ENCODE data around the gene LRRC42.

LRRC42 gene

DNA sequence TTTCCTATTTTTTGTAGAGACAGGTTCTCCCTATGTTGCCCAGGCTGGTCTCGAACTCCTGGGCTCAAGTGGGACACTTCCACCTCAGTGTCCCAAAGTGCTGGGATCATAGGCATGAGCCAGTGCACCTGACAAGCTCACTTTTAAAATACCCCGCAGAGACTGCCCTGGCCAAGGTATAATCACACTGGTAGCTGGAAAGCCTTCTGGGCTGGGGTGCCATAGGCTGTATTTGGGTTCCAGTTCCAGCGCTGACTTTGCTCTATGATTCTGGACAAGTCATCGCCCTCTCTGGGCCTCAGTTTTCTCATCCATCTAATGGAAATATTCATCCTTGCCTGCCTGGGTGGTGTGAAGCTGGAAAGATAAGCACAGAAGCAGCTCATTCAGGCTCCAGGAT lies 61.5 kb downstream of the LRRC42 start:
- DNase-seq, result no peak

DNA sequence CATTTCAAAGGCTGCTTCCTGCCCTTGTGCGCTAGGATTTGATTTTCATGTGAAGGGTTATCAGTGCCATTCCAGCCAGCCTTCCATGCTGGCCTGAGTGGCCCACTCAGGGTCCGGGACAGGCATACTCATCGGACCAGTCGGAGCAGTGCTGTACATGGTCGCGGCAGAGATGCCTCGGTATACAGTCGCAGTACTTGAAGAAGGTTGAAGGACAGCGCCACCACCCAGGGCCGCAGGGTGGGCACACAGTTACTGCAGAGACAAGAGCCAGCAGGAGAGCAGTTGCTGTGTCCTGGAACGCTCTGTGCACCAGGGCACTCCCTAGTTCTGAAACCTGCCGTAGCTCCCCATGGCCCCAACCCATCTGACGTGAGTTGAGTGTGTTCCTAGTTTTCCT lies 62.7 kb downstream of the LRRC42 start:
- DNase-seq, result no peak

DNA sequence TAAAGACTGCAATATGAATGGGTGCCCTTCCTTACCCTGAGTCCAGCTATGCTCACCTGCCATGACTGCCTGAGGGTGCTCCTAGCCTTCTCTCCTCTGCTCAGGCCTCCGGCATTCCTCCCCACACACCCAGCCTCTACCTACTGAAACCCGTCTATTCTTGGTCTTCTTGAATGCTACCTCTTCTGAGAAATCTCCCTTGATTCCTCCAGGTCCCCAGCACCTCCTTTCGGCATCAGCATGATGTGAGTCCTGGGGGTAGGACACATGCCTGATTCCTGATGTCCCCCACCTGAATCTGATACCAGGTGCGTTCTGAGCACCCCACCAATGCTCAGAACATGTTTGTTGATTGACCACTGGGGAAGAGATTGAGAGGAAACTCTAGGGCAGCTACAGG lies 63.3 kb downstream of the LRRC42 start:
- DNase-seq, result no peak

DNA sequence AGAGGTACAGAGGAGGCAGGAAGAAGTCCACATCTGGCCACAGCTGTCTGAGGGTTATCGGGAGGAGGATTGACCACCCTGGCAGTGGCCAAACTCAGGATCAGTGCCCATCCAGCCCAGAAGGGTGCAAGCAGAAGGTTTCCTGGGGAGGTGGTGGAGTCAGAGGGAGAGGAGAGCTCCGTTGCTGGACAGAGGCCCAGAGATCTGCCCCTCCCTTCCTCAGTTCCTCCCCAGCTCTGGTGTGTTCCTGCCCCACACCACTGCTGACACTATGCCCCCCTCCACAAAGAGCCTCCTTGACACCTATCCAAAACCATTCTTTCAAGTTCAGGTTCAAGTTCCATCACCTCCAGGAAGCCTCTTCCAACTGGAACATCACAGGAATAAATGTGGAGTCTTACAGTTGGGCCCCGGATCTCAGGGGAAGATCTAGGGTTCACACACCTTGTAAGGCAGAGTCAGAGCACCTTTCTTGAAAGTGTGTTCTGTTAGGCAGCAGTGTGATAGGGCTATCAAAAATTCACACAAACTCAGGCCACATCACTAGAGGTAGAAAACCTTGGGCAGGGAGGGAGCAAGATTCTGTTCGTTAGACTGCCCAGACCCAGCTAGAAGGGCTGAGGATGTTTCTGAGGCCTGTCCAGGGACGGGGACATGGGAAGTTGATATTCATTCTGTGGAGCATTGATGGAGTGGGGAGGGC lies 64.4 kb downstream of the LRRC42 start:
- no peak for DNase-seq

DNA sequence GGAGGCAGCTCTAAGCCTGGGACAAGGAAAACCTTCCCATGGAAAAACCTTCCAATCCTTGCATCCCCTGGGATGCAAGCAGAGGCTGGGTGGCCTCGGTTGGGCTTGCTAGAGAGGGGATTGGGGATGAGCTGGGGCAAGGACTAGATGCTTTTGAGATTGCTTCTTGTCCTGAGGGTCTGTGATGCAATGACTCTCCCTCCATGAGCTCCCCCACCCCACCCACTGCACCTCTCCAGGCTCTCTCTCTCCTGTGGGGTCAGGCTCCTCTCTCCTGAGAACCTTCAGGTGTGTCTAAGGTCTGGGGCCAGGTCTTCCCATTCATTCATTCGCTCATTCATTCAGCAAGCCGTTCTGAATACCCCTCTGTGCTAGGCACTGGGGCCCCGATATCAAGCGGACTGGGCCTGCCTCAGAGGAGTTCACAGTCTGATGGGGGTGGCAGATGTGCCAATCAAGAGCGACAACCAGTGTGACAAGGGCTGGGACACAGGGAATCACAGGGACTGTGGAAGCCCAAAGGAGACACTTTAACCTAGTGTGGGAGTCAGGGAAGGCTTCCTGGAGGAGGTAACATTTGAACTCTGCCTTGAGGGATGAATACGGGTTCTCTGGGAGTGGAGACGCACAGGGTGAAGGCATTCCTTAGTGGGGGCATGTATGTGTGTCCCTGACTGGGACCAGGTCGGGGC lies 65.3 kb downstream of the LRRC42 start:
- DNase-seq, result no peak

DNA sequence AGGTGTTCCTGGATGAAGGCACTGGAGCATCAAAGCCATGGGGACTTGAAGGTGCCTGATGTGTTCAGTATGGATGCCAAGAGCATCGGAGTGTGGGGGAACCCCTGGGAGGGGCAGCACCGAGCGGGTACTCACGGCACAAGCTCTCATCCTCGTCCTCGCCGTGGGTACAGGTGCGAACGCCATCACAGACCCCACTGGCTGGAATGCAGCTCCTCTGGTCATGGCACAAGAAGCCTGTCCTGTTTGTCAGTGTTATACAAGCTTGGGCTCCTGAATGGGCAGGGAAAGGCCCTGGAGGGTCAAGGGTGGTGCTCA lies 65.8 kb downstream of the LRRC42 start:
- no peak for DNase-seq

DNA sequence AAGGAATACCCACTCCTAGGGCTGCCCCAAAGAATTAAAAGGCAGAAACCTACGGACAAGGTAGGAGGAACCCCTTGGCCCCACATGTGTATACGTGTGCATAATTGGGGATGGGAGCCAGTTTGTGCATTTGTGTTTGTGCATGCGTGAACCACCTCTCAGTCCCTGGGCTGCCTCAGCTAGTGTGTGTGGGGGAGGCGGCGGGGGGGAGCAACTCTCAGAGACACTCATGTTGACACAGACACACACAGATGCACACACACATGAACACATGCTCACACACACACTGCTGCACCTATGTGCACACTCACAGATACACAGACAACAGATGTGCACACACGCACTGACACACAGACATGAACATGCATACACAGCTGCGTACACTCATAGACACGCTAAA lies 66.7 kb downstream of the LRRC42 start:
- no peak for DNase-seq

DNA sequence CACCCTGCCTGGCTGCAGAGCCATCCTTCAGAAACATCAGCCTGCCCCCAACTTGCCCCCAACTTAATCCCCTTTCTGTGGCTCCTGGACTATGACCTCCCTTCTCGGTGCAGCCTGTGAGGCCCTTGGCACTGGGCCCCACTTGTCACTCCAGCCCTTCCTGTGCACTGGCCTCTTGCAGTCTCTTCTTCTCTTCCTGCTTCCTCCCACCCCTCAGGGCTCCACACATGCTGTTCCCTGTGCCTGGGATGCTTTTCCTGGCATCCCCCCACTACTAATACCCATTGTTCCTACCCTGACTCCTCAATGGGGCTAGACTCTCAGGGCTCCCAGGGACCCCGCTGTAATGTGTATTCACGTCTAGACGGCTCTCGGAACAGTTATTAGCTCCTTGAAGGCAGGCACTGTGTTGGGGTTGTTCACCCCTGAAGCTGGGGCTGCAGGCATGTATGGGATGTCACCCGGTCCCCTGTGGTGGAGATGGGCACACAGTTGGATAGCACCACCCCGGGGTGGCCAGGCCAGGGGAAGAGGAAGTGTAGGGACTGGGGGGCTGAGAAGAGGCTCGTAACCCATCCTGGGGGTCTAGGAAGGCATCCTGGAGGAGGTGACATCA lies 67.4 kb downstream of the LRRC42 start:
- DNase-seq, result no peak

DNA sequence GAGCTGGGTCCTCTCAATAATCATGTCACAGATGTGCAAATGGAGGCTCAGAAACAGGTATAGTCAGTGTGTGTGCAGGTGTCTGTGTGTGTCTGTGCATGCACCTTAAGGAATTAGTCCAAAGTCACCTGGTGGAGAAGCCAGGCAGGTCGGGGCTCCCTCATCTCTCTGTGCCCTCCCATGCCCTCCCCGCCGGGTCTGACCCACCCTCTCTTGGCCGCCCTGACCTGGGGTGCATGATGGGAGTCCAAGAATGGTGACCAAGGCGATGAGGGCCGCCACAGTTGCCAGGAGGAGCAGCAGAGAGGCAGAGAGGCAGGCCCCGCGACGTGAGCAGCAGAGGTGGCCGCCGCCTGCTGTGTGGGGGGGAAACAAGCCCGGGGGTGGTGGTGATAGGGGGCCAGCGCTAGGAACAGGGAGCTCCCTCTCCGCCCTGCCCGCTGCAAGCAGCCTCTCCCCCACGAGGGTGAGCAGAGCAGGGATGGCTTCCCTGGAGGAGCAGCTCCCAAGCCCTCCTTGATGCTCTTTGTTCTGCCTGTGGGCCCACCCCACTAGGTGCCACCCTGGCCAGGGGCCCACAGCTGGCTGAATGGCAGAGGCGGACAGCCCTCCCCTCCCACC lies 68.0 kb downstream of the LRRC42 start:
- no peak for DNase-seq

DNA sequence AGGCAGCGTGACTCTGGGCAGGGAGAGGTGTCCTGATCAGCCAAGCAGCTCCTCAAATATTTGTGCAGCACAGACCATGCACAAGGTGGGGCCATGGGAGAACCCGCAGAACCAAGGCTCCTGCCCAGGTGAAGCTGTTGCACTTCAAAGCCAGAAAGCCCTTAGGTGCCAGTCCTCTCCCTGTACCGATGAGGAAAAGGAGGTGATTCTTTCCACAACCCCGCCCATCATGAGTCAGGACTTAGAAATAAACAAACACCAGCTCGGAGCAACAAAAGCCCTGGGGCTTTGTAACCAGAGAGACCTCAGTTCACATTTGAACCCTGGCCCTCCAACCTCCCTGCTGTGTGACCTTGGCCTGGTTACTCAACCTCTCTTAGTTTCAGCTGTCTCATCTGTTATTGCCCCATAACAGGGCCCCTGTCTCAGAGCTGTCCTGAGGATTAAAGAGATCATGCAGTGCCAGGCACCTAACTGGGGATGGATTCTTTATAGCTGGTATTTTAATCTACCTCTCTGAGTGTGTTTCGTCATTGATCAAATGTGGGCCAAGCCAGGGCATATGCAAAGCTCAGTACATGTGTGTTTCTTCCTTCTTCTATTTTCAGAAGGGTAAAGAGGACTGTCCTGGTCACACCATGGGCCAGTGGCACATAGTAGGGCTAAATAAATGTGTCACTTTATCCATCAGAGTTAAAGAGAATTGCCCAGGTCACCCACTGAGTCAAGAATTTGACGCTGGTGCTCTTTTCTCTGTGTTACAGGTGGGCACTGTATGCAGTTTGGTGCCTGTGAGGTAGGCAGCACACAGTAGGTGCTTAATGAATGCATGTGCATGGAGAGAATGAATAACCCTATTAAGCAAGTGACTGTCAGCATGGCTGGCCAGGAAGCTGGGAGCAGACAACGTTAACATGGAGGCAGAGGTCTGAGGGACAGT lies 70.5 kb downstream of the LRRC42 start:
- DNase-seq, result no peak
